Cardiac muscle cell (in vitro differentiated cells and primary cell): ENCODE data around the gene PCSK5. TPM values are rescaled to one million over a fixed set of nuclear protein-coding genes. Genes with fewer than 3 reads are reported as not detected.

Source experiments
- DNase-seq, 2 donors: peaks; one replicate each; pipeline versions ENCODE4 v3.0.0 to v3.0.0-alpha.2; 2010 to 2017; ENCODE audit warnings: low read depth in 1 of 2, low spot score in 1 of 2
- H3K27ac ChIP-seq: fragments of 200-600 bp; sonication (generic); 2 replicates; pipeline ENCODE4 v1.5.1; 2016
- H3K27me3 ChIP-seq: fragments of 200-600 bp; sonication (generic); 2 replicates; pipeline ENCODE4 v1.6.0; 2016; ENCODE audit warnings: control low read depth
- H3K36me3 ChIP-seq: fragments of 200-600 bp; sonication (generic); 2 replicates; pipeline ENCODE4 v1.5.1; 2016; ENCODE audit warnings: control low read depth
- H3K4me1 ChIP-seq: fragments of 200-600 bp; sonication (generic); 2 replicates; pipeline ENCODE4 v1.8.1; 2017; ENCODE audit warnings: low read depth, mild to moderate bottlenecking, mixed run types
- H3K4me3 ChIP-seq: fragments of 200-600 bp; sonication (generic); 2 replicates; pipeline ENCODE4 v1.5.1; 2016; ENCODE audit warnings: mild to moderate bottlenecking
- H3K9me3 ChIP-seq: fragments of 200-600 bp; sonication (generic); 2 replicates; pipeline ENCODE4 v1.5.1; 2017; ENCODE audit warnings: low read depth, mild to moderate bottlenecking, control low read depth
- CTCF ChIP-seq: IDR thresholded peaks from 2 replicates; pipeline ENCODE4 v1.5.1; 2012; ENCODE audit warnings: low read depth, mild to moderate bottlenecking, low read length
- polyA plus RNA-seq: library from polyadenylated mRNA; unstranded; fragments of >200 nt; fragmentation: Nextera tagmentation; extraction: Ambion mirVana; gene quantifications from 2 replicates; pipeline ENCODE4 v1.2.1, GENCODE V29; 2016
- total RNA-seq: library from RNA; depleted of rRNA; stranded (reverse); fragments of >200 nt; gene quantifications from 2 replicates; pipeline ENCODE4 v1.2.3, GENCODE V29; 2016

Gene PCSK5
- total and polyA plus RNA-seq, 2 experiments from 2014 or later = 6.8 to 9.6 TPM

GRCh38 chr9:76101075-76101474 is 210.6 kb downstream of the PCSK5 start:
- H3K36me3 ChIP-seq = no peaks in the 10 kb centered on the region
- no peak overlapping the region for H3K27ac ChIP-seq
- TF ChIP-seq CTCF = no peak
- no peaks in the 10 kb centered on the region for H3K9me3 ChIP-seq
- no peak overlapping the region for H3K4me3 ChIP-seq
- H3K4me1 ChIP-seq = no peaks in the 10 kb centered on the region
- no peak for DNase-seq
- H3K27me3 ChIP-seq = no peaks in the 10 kb centered on the region

GRCh38 chr9:76101491-76101890 is 211.0 kb downstream of the PCSK5 start:
- Histone ChIP-seq H3K36me3 (no peaks in the 10 kb centered on the region), H3K27me3 (no peaks in the 10 kb centered on the region), H3K9me3 (no peaks in the 10 kb centered on the region), H3K4me3 (no peak overlapping the region), H3K4me1 (no peaks in the 10 kb centered on the region), H3K27ac (no peak overlapping the region)
- no peak for TF ChIP-seq CTCF
- DNase-seq = no peak

- no peak for TF ChIP-seq CTCF
- Histone ChIP-seq H3K36me3 (no peaks in the 10 kb centered on the region), H3K4me1 (no peaks in the 10 kb centered on the region), H3K27me3 (no peaks in the 10 kb centered on the region), H3K27ac (no peak overlapping the region), H3K4me3 (no peak overlapping the region), H3K9me3 (no peaks in the 10 kb centered on the region)
- DNase-seq = no peak
Measured at GRCh38 chr9:76101947-76102346, 211.5 kb downstream of the PCSK5 start.

- Histone ChIP-seq H3K9me3 (no peaks in the 10 kb centered on the region), H3K4me1 (no peaks in the 10 kb centered on the region), H3K27me3 (no peaks in the 10 kb centered on the region), H3K36me3 (no peaks in the 10 kb centered on the region), H3K27ac (no peak overlapping the region), H3K4me3 (no peak overlapping the region)
- no peak for TF ChIP-seq CTCF
- no peak for DNase-seq
Measured at GRCh38 chr9:76103531-76104315, 213.2 kb downstream of the PCSK5 start.

GRCh38 chr9:76107482-76107881 is 217.0 kb downstream of the PCSK5 start:
- no peak for TF ChIP-seq CTCF
- Histone ChIP-seq H3K27ac (no peak overlapping the region), H3K4me3 (no peak overlapping the region), H3K4me1 (no peaks in the 10 kb centered on the region), H3K36me3 (no peaks in the 10 kb centered on the region), H3K27me3 (no peaks in the 10 kb centered on the region), H3K9me3 (no peaks in the 10 kb centered on the region)
- peak in 1 of 2 donors; percentile 17 for DNase-seq
